ENCODE measurements around the gene TDRD7. TPM values are rescaled to one million over a fixed set of nuclear protein-coding genes. Genes with fewer than 3 reads are reported as not detected.

The TDRD7 gene
- total RNA-seq, 1 donor = 12.2 TPM

- DNase-seq (ENCODE audit: low read depth) = no peak
- TF ChIP-seq, protein P1, sequence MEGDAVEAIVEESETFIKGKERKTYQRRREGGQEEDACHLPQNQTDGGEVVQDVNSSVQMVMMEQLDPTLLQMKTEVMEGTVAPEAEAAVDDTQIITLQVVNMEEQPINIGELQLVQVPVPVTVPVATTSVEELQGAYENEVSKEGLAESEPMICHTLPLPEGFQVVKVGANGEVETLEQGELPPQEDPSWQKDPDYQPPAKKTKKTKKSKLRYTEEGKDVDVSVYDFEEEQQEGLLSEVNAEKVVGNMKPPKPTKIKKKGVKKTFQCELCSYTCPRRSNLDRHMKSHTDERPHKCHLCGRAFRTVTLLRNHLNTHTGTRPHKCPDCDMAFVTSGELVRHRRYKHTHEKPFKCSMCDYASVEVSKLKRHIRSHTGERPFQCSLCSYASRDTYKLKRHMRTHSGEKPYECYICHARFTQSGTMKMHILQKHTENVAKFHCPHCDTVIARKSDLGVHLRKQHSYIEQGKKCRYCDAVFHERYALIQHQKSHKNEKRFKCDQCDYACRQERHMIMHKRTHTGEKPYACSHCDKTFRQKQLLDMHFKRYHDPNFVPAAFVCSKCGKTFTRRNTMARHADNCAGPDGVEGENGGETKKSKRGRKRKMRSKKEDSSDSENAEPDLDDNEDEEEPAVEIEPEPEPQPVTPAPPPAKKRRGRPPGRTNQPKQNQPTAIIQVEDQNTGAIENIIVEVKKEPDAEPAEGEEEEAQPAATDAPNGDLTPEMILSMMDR (IDR thresholded peaks at IDR 0.05; ENCODE audit: insufficient read depth, low read length) = no peak
- no peak overlapping the region for H3K4me3 ChIP-seq (ENCODE audit: low read depth, low read length)
Measured at GRCh38 chr9:97508852-97509251, 97.0 kb downstream of the TDRD7 start.

GRCh38 chr9:97510797-97511654 is 99.1 kb downstream of the TDRD7 start:
- DNase-seq (ENCODE audit: low read depth) = peak; percentile 65
- TF ChIP-seq, protein P1 (IDR thresholded peaks at IDR 0.05; ENCODE audit: insufficient read depth, low read length) = no peak
- no peak overlapping the region for H3K4me3 ChIP-seq (ENCODE audit: low read depth, low read length)

- H3K4me3 ChIP-seq (ENCODE audit: low read depth, low read length) = no peak overlapping the region
- TF ChIP-seq, protein P1 (IDR thresholded peaks at IDR 0.05; ENCODE audit: insufficient read depth, low read length) = no peak
- DNase-seq (ENCODE audit: low read depth) = no peak
Measured at GRCh38 chr9:97511655-97512427, 99.9 kb downstream of the TDRD7 start.

DNA sequence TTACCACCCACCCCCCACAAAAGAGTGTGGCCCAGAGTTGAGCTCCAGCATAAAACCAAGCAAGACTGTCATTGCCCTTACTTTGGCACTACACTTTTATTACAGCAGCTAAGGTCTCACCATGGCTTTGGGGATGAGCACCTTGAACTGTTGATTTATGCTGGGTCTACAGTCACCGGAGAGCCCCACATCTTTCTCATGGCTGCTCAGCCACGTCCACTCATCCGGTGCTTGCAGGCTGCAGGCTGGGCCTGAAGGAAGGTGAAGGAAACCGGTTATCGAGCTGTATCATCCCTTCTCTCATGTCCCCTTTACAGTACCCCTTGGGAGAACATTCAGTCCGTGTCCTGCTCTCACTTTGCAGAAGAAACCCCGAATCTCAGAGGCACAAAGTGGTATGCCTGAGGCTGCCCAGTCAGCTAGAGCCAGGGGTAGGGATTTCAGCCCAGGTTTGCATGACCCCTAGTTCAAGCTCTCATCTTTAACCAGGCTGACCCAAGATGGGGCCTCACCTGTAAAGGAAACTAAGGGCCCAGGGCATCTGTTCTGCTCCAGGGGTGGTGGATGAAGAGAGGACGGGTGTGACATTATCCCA is 101.2 kb downstream of the TDRD7 start:
- no peak for DNase-seq (ENCODE audit: low read depth)
- TF ChIP-seq, protein P1 (IDR thresholded peaks at IDR 0.05; ENCODE audit: insufficient read depth, low read length) = no peak
- H3K4me3 ChIP-seq (ENCODE audit: low read depth, low read length) = no peak overlapping the region

- H3K4me3 ChIP-seq (ENCODE audit: low read depth, low read length) = no peak overlapping the region
- TF ChIP-seq, protein P1 (IDR thresholded peaks at IDR 0.05; ENCODE audit: insufficient read depth, low read length) = no peak
- DNase-seq (ENCODE audit: low read depth) = no peak
Measured at GRCh38 chr9:97514531-97514930, 102.6 kb downstream of the TDRD7 start.

DNA sequence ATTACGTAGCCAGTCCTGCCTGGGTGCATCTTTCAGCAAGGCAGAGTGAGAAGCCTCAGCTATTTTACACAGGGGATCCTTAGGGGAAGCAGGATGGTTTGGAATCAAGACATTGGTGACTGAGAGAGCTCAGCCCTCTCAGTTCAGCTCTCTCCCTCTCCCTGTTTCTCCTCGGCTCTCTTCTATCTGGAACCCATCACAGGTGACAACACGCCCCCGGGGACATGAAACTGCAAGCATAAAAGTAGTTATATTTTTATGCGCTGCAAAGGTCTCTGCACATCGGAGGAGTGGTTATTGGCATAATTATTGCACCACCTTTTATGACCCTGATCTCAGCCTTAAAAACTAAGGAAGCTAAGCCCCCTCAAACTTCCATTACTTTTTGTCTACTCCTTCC is 103.8 kb downstream of the TDRD7 start:
- DNase-seq (ENCODE audit: low read depth) = no peak
- no peak overlapping the region for H3K4me3 ChIP-seq (ENCODE audit: low read depth, low read length)
- TF ChIP-seq, protein P1 (IDR thresholded peaks at IDR 0.05; ENCODE audit: insufficient read depth, low read length) = no peak
